ENCODE measurements around the gene PTCH1.

PTCH1 gene

DNA sequence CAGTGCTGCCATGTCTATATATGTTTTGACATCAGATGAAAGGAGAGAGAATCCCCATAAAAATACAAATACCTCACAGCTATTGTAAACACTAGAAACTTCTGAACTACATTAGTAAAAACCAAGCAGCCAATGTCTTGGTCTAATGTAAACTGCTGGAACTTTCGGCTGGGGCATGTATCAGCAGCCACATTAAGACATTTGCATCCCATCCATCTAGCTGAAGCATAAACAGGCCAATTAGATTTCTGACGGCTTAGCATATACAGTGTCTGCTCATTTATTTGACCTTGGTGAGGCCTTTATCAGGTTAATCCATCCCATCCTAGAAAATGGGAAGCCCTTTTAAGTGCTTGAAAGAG lies 65.7 kb downstream of the PTCH1 start:
- Histone ChIP-seq H3K9ac (ENCODE audit: low read depth, low read length) (no peak overlapping the region), H3K27ac (ENCODE audit: low read length) (no peak overlapping the region), H4K20me1 (ENCODE audit: insufficient read depth, low read length) (no peaks in the 10 kb centered on the region), H3K9me3 (ENCODE audit: insufficient read depth, low read length, severe bottlenecking) (no peaks in the 10 kb centered on the region), H2AFZ (ENCODE audit: low read depth, low read length) (no peak overlapping the region), H3K4me2 (ENCODE audit: insufficient read depth, low read length) (no peak overlapping the region), H3K4me3 (ENCODE audit: low read depth in 1 of 2, low read length in 2 of 2) (no peak overlapping the region), H3K4me1 (ENCODE audit: insufficient read depth, low read length) (no peaks in the 10 kb centered on the region), H3K27me3 (ENCODE audit: insufficient read depth, low read length, poor library complexity) (peaks cover 29% of the 10 kb centered on the region), H3K36me3 (ENCODE audit: insufficient read depth, low read length) (no peaks in the 10 kb centered on the region), H3K79me2 (ENCODE audit: insufficient read depth, low read length) (no peaks in the 10 kb centered on the region)
- TF ChIP-seq EZH2 (IDR thresholded peaks at IDR 0.05; ENCODE audit: borderline replicate concordance, low read depth, low read length, severe bottlenecking): no peak
- TF ChIP-seq, protein P1, sequence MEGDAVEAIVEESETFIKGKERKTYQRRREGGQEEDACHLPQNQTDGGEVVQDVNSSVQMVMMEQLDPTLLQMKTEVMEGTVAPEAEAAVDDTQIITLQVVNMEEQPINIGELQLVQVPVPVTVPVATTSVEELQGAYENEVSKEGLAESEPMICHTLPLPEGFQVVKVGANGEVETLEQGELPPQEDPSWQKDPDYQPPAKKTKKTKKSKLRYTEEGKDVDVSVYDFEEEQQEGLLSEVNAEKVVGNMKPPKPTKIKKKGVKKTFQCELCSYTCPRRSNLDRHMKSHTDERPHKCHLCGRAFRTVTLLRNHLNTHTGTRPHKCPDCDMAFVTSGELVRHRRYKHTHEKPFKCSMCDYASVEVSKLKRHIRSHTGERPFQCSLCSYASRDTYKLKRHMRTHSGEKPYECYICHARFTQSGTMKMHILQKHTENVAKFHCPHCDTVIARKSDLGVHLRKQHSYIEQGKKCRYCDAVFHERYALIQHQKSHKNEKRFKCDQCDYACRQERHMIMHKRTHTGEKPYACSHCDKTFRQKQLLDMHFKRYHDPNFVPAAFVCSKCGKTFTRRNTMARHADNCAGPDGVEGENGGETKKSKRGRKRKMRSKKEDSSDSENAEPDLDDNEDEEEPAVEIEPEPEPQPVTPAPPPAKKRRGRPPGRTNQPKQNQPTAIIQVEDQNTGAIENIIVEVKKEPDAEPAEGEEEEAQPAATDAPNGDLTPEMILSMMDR (IDR thresholded peaks at IDR 0.05; ENCODE audit: borderline replicate concordance, extremely low read depth, low read length, poor library complexity, severe bottlenecking): no peak
- DNase-seq (no peak), ATAC-seq (ENCODE audit: insufficient read depth, low read depth) (no peak)

GRCh38 chr9:95450171-95451064 lies 66.4 kb downstream of the PTCH1 start:
- TF ChIP-seq, protein P1 (IDR thresholded peaks at IDR 0.05; ENCODE audit: borderline replicate concordance, extremely low read depth, low read length, poor library complexity, severe bottlenecking): no peak
- no peak overlapping the region for H3K9ac ChIP-seq (ENCODE audit: low read depth, low read length)
- no peaks in the 10 kb centered on the region for H3K36me3 ChIP-seq (ENCODE audit: insufficient read depth, low read length)
- peaks cover 29% of the 10 kb centered on the region for H3K27me3 ChIP-seq (ENCODE audit: insufficient read depth, low read length, poor library complexity)
- no peak for DNase-seq
- H3K79me2 ChIP-seq (ENCODE audit: insufficient read depth, low read length): no peaks in the 10 kb centered on the region
- no peak for ATAC-seq (ENCODE audit: insufficient read depth, low read depth)
- no peak overlapping the region for H2AFZ ChIP-seq (ENCODE audit: low read depth, low read length)
- H3K27ac ChIP-seq (ENCODE audit: low read length): no peak overlapping the region
- H3K4me1 ChIP-seq (ENCODE audit: insufficient read depth, low read length): no peaks in the 10 kb centered on the region
- H4K20me1 ChIP-seq (ENCODE audit: insufficient read depth, low read length): no peaks in the 10 kb centered on the region
- H3K4me2 ChIP-seq (ENCODE audit: insufficient read depth, low read length): no peak overlapping the region
- H3K9me3 ChIP-seq (ENCODE audit: insufficient read depth, low read length, severe bottlenecking): no peaks in the 10 kb centered on the region
- no peak overlapping the region for H3K4me3 ChIP-seq (ENCODE audit: low read depth in 1 of 2, low read length in 2 of 2)

- no peak for DNase-seq
- TF ChIP-seq EZH2 (IDR thresholded peaks at IDR 0.05; ENCODE audit: borderline replicate concordance, low read depth, low read length, severe bottlenecking): no peak
- TF ChIP-seq, protein P1 (IDR thresholded peaks at IDR 0.05; ENCODE audit: borderline replicate concordance, extremely low read depth, low read length, poor library complexity, severe bottlenecking): no peak
- no peaks in the 10 kb centered on the region for H3K36me3 ChIP-seq (ENCODE audit: insufficient read depth, low read length)
- H3K27ac ChIP-seq (ENCODE audit: low read length): no peak overlapping the region
- no peak overlapping the region for H3K4me2 ChIP-seq (ENCODE audit: insufficient read depth, low read length)
- no peaks in the 10 kb centered on the region for H4K20me1 ChIP-seq (ENCODE audit: insufficient read depth, low read length)
- peaks cover 34% of the 10 kb centered on the region for H3K27me3 ChIP-seq (ENCODE audit: insufficient read depth, low read length, poor library complexity)
- no peaks in the 10 kb centered on the region for H3K9me3 ChIP-seq (ENCODE audit: insufficient read depth, low read length, severe bottlenecking)
- H2AFZ ChIP-seq (ENCODE audit: low read depth, low read length): no peak overlapping the region
- no peaks in the 10 kb centered on the region for H3K4me1 ChIP-seq (ENCODE audit: insufficient read depth, low read length)
- ATAC-seq (ENCODE audit: insufficient read depth, low read depth): no peak
- H3K4me3 ChIP-seq (ENCODE audit: low read depth in 1 of 2, low read length in 2 of 2): no peak overlapping the region
- no peak overlapping the region for H3K9ac ChIP-seq (ENCODE audit: low read depth, low read length)
- no peaks in the 10 kb centered on the region for H3K79me2 ChIP-seq (ENCODE audit: insufficient read depth, low read length)
These were observed 67.8 kb downstream of the PTCH1 start for GRCh38 chr9:95449016-95449415.
